ENCODE results near the gene DNAJC1. TPM values are rescaled to one million over a fixed set of nuclear protein-coding genes. Genes with fewer than 3 reads are reported as not detected.
"Not testable (repeated sequence)": the region's sequence is repeated elsewhere in the genome, so short reads cannot be mapped to it uniquely, and the experiment has no call there.

Gene DNAJC1
- total RNA-seq, 1 donor from 2014 or later: 103 TPM

DNA sequence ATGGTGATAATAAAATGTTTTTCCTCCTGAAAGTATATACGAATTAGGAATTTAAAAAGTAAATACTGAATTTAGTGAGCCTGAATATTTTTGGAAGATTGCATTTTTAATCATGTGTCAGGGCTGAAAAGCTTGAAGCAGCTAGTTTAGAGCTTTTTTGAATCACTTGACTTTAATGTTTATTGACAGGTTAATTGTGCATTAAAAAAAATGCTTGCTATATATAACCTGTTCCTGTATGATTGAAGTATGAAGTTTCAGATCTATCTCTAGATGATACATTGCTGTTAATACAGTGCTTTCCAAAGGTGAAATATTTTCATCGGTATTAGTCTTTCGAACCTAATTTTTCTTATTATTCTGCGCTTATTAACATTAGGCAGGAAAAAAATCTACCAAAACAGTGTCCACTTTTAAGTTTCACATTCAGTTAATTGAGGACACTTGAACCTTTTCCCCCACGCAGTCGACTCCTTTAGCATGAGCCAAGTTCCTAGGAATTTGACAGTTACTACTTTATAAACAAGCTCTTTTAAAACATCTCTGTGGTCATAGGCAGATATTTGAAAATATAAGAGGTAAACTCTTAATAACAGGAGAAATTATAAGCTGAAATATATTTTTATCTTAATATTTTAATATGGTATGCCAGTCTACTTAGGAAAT is 282.4 kb downstream of the DNAJC1 start:
- no peak for DNase-seq (ENCODE audit: low read depth)
- H3K36me3 ChIP-seq (ENCODE audit: control insufficient read depth, insufficient read depth, low read length): no peaks in the 10 kb centered on the region
- TF ChIP-seq, protein P1, sequence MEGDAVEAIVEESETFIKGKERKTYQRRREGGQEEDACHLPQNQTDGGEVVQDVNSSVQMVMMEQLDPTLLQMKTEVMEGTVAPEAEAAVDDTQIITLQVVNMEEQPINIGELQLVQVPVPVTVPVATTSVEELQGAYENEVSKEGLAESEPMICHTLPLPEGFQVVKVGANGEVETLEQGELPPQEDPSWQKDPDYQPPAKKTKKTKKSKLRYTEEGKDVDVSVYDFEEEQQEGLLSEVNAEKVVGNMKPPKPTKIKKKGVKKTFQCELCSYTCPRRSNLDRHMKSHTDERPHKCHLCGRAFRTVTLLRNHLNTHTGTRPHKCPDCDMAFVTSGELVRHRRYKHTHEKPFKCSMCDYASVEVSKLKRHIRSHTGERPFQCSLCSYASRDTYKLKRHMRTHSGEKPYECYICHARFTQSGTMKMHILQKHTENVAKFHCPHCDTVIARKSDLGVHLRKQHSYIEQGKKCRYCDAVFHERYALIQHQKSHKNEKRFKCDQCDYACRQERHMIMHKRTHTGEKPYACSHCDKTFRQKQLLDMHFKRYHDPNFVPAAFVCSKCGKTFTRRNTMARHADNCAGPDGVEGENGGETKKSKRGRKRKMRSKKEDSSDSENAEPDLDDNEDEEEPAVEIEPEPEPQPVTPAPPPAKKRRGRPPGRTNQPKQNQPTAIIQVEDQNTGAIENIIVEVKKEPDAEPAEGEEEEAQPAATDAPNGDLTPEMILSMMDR (IDR thresholded peaks at IDR 0.05; ENCODE audit: insufficient read depth, low read length, poor library complexity, severe bottlenecking): no peak
- no peak overlapping the region for H3K4me3 ChIP-seq (ENCODE audit: low read depth, low read length)
- no peaks in the 10 kb centered on the region for H3K27me3 ChIP-seq (ENCODE audit: control insufficient read depth, insufficient read depth, low read length)

DNA sequence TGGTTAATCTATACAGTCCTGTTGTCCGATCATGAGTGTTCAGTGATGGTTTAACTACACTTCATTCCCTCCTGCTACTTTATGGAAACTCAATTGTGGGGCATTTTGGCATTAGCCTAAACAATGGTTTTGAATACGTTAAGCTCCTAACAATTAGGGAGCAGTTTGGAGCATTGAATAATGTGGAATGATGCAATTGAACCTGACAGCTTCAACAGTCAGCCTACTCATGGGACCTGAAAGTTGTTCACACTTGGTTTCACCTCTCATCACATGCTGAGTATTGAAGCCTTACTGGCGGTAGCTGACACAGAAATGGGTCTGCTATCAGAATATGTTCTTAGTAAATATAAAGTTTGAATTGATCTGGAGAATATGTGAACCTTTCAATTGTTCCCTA is 283.4 kb downstream of the DNAJC1 start:
- Histone ChIP-seq H3K4me3 (ENCODE audit: low read depth, low read length) (no peak overlapping the region), H3K27me3 (ENCODE audit: control insufficient read depth, insufficient read depth, low read length) (no peaks in the 10 kb centered on the region), H3K36me3 (ENCODE audit: control insufficient read depth, insufficient read depth, low read length) (no peaks in the 10 kb centered on the region)
- TF ChIP-seq, protein P1 (IDR thresholded peaks at IDR 0.05; ENCODE audit: insufficient read depth, low read length, poor library complexity, severe bottlenecking): no peak
- peak; percentile 41 for DNase-seq (ENCODE audit: low read depth)

DNA sequence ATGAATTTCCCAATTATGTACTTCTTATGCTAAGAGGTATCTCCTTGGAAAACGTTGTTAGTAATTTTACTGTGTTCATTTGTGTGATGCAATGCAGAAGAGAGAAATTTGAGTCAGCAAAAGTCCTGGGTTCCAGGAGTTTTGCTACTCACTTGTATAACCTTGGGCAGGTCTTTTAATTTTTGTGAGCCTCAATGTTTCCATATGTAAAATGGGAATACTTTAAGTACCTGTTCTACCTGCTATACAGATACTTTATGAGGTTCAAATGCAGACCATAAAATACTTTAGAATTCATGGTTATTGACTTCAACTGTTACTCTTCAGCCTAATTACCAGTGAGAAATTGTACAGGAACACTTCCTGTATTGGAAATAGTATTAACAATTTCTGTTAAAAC is 284.0 kb downstream of the DNAJC1 start:
- TF ChIP-seq, protein P1 (IDR thresholded peaks at IDR 0.05; ENCODE audit: insufficient read depth, low read length, poor library complexity, severe bottlenecking): no peak
- no peaks in the 10 kb centered on the region for H3K27me3 ChIP-seq (ENCODE audit: control insufficient read depth, insufficient read depth, low read length)
- H3K36me3 ChIP-seq (ENCODE audit: control insufficient read depth, insufficient read depth, low read length): no peaks in the 10 kb centered on the region
- H3K4me3 ChIP-seq (ENCODE audit: low read depth, low read length): no peak overlapping the region
- DNase-seq (ENCODE audit: low read depth): no peak

DNA sequence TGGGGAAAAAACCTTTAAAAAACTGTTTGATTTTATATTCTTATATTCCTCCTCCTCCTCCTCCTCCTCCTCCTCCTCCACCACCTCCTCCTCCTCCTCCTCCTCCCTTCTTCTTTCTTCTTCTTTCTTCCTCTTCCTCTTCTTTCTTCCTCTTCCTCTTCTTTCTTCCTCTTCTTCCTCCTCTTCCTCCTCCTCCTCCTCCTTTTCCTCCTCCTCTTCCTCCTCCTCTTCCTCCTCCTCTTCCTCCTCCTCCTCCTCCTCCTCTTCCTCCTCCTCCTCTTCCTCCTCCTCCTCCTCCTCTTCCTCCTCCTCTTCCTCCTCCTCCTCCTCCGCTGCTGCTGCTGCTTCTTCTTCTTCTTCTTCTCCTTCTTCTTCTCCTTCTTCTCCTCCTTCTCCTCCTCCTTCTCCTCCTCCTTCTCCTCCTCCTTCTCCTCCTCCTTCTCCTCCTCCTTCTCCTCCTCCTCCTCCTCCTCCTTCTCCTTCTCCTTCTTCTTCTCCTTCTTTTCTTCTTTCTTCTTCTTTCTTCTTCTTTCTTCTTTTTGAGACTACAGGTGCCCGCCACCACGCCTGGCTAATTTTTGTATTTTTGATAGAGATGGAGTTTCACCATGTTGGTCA is 286.0 kb downstream of the DNAJC1 start:
- not testable (repeated sequence) for H3K27me3 ChIP-seq (ENCODE audit: control insufficient read depth, insufficient read depth, low read length); DNase-seq (ENCODE audit: low read depth); H3K36me3 ChIP-seq (ENCODE audit: control insufficient read depth, insufficient read depth, low read length); H3K4me3 ChIP-seq (ENCODE audit: low read depth, low read length)

DNA sequence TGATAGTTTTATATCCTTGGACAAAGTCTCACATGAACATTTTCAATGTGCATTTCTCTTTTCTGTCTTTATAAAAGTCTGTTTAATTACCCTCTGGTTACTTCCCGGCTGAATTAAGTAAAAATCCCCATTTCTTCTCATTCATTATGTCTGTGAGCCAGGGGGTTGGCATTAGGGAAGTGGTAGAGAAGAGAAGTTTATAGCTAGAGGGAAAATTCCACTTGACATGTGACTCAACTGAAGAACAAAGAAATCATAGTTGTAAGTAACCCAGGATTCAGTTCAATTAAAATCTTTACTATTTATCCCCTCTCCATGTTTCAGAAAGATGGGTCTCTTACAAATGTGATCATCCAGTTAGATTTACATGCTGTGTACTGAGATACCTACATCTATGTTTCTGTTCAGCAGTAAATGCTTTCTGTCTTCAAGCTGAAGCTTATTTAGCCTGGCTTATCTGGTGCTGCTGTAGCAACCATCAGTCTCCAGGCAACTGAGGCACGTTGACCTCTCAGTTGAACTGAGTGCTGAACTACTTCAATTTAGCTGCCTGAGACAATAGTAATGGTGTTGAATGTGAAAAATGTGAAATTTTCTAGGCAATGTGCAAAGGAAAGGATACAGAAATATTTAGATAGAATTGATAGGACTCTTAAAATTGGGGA is 287.9 kb downstream of the DNAJC1 start:
- Histone ChIP-seq H3K4me3 (ENCODE audit: low read depth, low read length) (no peak overlapping the region), H3K36me3 (ENCODE audit: control insufficient read depth, insufficient read depth, low read length) (no peaks in the 10 kb centered on the region)
- peak; percentile 18 for DNase-seq (ENCODE audit: low read depth)

DNA sequence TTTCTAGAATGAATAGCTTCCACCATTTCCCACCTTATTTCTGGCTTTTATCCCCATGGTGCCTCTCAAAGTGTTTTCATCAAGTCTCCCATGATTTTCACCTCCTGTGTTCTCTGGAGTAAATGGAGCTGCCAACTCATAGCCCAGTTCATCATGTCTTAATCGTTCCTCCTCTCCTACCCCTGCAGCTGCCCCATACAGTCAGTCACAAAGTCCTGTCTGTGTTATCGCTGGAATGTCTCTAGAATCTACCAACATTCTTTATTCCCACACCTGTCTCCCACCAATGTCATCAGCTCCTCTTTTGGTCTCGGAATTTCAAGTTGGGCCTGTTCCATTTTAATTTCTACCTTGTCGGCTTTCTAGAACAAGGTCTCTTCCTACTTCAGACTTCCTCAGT is 290.6 kb downstream of the DNAJC1 start:
- H3K4me3 ChIP-seq (ENCODE audit: low read depth, low read length): no peak overlapping the region
- TF ChIP-seq, protein P1 (IDR thresholded peaks at IDR 0.05; ENCODE audit: insufficient read depth, low read length, poor library complexity, severe bottlenecking): no peak
- no peaks in the 10 kb centered on the region for H3K27me3 ChIP-seq (ENCODE audit: control insufficient read depth, insufficient read depth, low read length)
- no peak for DNase-seq (ENCODE audit: low read depth)
- H3K36me3 ChIP-seq (ENCODE audit: control insufficient read depth, insufficient read depth, low read length): no peaks in the 10 kb centered on the region

More for the DNA sequence above, 287.9 kb downstream of the DNAJC1 start:
- TF ChIP-seq, protein P1 (IDR thresholded peaks at IDR 0.05; ENCODE audit: insufficient read depth, low read length, poor library complexity, severe bottlenecking): no peak
- H3K27me3 ChIP-seq (ENCODE audit: control insufficient read depth, insufficient read depth, low read length): no peaks in the 10 kb centered on the region
